HG03520 (cell line): ENCODE data around the gene ACOT7.

Experiments
- ATAC-seq: cut with Tn5 transposase; IDR thresholded peaks from one replicate; pipeline ENCODE4 v1.9.1; 2021; ENCODE audit warnings: mild to moderate bottlenecking, moderate library complexity; ENCODE audit not compliant: unreplicated experiment

Gene ACOT7

DNA sequence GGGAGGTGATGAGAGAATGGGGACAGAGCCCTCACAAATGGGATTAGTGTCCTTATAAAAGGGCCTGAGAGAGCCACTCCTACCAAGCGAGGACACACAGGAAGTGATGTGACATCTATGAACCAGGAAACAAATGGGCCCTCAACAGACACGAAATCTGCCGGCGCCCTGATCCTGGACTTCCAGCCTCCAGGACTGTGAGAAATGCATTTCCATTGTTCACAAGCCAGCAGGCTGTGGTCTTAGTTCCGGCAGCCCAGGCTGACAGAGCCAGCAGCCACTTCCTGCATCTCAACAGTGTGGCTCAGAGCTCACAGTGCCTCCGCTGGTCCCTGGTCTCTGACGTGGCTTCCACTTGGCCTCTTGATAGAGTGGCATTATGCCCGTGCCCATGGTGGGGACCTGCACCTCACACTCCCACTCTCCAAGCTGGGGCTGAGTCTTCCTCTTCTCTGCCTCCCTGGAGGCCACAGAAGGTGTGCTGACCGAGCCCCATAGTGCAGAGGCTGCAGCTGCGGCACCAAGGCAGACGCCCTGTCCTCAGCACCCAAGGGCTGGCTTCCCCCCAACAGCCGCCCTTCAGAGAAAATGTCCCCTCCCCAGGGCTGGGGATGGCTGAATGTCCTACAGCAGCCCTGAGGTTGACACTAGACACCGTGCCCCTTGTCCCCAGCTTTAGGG lies 44.9 kb downstream of the ACOT7 start:
- ATAC-seq, result no peak

DNA sequence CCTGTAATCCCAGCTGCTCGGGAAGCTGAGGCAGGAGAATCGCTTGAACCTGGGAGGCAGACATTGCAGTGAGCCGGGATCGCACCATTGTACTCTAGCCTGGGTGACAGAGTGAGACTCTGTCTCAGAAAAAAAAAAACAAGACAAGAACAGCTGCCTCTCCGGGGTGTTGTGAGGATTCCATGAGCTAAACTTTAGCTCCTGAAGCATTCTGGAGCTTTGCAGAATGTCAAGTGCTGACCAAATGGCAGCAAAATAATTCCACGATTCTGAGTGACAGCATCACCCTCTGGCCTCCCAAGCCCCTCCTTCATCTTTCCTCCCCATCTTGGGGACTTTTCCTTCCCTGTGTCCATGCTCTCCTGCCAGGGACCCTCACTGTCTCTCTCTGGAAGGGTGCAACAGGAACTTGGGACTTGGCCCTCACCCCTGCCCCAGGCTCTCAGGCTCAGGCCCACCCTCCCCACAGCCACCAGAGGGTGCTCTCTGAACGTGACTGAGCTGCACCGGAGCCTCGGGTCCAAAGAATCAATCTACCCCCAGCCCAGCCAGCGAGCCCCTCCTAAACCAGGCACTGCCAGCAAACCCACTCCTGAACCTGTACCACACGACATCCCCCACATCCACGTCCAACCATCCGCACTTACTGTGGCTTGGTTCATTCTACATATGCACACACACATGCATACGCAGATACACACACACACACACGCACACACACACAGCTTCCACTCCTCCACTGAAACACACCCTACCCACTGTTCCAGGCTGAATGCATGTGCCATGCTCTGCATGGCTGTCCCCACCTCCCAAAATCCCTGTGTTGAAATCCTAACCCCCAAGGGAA lies 45.7 kb downstream of the ACOT7 start:
- no peak for ATAC-seq

DNA sequence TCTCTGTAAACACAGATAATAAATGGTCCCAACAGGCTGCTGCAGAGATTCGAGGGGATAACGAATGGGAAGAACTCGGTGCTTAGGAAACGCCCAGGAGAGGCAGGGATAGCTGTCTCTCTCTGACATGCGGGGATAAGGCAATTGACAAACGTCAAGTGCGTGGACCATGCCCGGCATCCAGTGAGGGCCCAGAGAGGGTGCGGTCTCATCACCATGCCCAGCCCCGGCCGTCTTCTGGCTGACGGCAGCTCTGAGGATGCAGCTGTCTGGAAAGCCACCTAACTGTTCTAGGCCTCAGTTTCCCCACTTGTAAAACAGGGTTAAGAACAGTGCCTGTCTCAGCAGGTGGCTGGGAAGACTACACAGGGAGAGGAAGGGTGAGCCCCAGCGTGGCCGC lies 48.1 kb downstream of the ACOT7 start:
- no peak for ATAC-seq

DNA sequence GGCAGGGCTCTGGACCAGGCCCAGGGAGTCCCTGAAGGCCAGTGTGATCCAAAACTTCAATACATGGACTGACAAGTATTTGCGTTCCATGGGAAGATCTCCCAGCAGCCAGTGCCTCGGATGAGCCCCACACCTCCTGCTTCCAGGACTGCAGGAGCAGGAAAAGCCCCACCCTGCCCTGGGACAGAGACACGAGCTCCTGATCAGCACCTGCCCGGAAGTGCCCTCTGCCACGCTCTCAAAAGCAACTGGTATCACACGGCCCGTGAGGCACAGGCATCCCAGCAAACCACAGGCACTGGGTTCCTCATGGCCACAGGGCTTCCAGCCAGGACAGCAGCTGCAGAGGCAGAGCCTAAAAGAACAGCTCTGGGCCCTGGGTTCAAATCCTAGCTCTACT lies 48.6 kb downstream of the ACOT7 start:
- no peak for ATAC-seq

DNA sequence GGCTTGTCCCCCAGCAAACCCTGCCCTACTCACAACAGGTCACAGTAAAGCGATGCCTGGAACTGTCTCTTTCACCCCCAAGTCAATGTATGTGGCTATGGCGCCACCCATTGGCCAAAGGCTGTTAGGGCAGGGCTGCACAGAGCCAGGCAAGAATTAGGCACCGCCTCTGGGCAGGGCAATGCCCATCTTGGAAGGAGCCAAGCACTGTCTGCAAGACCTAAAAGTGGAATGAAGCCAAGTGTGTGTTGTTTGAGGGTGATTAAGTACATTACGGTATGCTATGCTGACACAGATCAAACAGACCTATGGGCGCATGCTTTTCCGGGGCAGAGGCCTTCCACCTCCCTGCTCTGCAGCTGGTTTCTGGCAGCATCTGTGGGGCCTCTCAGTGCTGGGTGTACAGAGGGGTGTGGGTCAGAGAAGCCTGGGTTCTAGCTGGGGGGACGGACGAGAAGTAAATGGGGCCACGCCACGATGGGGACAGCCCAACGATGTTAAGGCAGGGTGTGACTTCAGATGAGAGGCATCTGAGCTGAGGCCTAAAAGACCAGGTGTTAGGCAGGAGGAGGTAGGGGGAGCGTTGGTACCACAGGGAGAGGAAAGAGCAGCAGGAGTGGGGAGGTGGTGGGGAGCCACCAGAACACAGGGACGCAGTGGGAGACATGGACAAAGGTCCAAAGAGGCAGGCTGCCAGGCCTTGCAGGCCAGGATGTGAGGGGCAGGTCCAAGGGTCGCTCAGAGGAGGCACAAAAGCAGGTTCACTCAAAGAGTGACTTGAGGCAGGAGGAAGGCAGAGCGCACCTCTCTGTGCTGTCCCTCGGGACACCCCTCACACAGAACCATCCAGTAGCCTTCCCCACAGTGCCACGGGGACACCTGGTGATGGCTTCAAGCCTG lies 49.8 kb downstream of the ACOT7 start:
- ATAC-seq, result no peak

DNA sequence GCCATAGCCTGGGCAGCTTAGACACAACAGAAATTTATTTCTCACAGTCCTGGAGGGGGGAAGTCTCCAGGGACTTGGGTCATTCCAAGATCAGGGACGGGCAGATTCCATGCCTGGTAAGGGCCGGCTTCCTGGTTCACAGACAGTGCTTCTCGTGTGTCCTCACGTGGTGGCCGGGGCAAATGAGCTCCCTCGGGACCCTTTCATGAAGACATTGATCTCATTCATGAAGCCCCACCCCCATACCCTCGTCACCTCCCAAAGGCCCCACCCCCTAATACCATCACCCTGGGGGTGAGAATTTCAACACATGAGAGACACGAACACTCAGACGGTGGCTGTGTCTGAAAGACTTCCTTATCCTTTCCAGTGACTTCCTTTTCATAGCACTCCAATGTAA lies 51.5 kb downstream of the ACOT7 start:
- ATAC-seq, result no peak

DNA sequence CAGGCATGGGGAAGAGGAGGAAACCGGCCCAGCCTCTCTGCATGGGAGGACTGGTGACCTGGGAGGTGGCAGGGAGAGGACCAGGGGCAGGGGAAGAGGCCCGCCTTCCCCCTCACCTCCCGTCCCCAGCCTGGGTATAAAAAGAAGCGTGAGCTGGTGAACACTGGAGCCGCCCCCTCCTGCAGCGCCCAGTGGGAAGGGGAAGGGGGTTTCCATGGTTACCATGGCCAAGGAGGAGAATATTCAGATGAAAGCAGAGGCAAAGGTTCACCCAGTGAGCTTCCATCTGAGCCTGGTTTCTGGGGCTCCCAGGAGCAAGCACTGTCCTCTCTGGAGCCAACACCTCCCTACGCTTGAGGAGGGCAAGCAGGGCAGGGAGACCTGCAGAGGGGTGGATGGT lies 54.9 kb downstream of the ACOT7 start:
- no peak for ATAC-seq

DNA sequence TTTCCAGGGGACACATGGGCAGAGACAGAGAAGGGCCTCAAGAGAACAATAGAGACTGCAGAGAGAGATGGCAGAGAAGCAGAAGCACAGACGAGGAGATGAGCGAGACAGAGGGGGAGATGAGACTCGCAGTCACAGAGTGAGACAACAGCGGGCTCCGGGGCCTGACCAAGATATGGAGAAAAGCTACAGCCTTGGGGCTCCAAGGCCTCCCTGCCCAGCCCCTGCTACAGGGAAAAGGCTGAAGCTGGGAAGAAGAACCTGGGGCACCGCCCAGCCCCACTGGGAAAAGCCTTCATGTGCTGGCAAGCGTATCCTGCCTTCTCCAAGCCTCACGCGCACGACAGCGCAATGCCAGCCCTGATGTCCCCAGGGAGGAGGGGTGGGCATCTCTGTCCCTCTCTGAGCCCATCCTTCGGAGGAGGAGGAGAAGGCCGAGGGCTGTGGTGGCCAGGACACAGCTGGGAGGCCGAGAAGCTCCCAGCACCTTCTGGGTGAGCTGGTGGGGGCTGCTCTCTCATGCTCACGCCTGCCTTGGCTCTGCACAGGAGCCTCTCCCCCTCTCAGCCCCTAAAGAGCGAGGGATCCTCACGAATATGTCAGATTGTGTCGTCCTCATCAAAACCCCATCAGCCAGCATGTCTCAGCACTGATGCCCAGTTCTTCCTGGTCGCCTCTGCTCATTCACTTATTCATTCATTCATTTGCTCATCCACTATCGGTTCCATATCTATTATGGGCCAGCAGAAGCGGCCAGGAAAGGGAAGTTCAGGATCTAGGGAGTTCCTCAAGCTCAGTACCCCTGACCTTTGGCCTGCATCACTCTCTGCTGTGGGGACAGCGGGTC lies 56.6 kb downstream of the ACOT7 start:
- no peak for ATAC-seq

DNA sequence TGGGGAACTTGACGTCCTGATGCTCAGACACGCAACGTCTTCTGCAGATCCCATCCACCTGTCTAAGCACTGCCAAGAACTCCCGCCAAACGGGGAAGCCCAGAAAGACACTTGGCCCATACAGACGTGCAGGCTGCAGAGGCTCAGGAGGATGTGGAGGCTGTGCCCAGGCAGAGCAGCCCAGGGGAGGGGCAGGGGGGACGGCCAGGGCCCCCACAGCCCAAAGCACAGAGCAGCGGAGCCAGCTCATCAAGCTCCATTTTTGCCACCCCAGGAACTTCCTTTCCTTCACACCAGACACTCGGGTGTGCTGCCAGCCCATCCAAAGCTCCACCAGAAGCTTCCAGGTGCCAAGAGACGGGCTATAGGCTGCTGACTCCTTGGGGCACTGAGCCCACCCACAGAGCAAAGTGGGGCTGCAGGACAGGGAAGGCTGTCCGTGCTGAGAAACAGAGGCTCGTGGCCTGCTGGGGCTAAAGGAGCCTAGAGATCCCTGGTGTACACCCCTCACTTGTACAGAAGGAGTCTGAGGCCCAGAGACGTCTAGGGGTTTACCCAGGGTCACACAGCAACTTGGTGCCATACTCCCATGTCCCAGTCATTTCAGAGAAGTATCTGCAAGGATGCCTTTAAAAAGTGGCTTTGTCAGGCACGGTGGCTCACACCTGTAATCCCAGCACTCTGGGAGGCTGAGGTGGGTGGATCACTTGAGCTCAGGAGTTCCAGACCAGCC lies 59.1 kb downstream of the ACOT7 start:
- ATAC-seq, result no peak

DNA sequence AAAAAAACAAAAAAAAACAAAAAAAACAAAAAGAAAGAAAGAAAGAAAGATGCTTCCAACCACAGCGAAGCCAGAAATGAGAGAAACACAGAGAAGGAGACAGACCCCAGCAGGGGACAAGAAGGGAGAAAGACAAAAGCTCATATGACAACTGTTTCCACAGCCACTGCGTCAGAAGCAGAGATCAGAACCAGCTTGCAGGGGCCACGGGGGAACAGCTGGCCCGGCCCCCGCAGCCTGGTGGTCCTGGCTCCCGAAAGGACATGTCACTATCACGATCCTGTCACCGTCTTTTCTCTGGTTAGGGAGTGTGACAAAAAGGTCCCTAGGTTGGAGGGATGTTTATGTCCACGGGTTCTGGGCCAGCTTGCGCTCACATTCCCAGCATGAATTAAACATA lies 60.7 kb downstream of the ACOT7 start:
- no peak for ATAC-seq

DNA sequence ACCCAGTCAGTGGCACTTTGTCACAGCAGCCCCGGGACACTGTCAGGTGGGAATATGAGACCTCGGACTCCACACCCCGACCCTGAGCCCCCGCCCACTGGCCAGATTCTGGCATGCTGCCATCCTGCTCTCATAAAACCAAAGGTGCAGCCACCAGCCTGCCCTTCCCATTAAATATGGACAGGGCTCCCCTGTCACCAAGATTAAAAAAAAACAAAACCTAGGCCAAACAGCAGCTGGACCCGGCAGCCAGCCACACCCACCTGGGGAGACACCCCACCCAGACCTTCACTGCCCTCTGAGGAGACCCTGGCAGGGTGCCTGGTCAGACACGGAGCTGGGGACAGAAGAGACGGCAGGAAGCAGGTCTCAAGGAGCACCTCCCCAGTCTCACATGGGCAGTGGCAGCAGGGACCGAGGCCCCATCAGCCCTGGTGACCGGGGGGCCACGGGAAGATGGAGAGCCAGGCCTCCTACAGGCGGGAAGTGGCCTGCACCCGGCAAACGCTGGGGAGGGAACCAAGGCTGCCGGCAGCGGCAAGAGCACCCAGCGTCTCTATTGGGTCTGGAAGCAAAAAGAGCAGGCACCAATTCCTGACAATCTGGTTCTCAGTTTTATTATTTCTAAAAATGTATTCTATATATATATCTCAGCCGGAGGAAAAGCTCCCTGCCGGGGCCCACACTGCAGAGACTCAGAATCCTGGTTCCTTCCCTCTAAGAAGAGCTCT lies 61.9 kb downstream of the ACOT7 start:
- ATAC-seq, result no peak

DNA sequence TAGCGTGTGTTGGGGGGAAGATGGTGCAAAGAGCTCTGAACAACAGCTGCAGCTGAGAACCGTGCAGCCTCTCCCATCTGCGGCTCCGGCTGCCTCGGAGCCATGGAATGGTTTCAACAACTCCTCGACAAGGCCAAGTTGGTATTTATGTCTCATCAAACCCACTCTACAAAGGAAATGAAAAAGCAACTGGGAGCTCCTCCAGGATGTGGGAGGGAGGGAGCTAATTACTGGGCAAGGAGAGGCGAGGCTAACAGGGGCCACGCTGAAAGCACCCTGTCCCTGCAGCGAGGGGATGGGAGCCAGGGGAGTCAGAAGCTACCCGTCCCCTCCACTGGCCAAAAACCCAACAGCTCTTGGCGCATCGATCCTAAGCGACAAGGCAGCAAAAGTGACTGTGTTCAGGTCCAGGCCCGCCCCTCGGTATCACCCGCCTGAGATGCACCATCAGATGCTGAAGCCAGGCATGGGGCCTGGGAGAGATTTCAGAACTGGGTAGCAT lies 63.1 kb downstream of the ACOT7 start:
- ATAC-seq, result no peak

DNA sequence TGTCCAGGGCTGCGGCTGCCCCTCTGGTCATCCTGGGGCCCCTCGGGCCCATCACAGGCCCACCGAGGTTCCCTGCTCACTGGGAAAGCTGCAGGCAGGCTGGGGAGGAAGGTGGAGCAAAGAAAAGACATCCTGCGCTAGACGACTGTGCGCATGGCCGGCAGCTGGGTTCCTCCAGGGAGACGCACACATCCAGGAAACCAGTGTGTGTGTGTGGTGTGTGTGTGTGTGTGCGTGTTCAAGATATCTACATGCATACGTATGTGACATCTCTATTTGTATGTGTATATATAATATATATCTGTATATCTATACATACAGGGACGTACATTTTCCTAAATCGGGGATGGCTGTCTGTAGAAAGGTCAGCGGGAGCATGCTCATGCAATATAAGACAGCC lies 63.7 kb downstream of the ACOT7 start:
- ATAC-seq, result no peak

DNA sequence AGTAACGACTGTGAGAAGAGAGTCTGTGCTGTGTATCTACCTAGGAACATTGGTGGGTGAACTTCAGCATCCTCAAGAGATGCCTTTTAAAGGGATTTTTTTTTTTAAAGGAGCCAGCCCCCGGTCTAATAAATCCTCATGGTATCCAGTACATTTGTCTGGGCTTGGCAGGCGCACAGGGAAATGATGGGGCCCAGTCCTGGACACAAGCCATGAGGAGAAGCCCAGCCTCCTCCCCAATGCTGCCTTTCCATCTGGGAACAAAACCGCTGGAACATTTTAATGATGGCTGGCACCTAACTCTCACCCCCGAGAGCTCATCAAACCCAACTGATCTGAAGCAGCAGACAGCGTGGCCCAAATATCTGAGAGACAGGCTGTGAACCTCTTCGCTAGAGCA lies 64.2 kb downstream of the ACOT7 start:
- no peak for ATAC-seq

DNA sequence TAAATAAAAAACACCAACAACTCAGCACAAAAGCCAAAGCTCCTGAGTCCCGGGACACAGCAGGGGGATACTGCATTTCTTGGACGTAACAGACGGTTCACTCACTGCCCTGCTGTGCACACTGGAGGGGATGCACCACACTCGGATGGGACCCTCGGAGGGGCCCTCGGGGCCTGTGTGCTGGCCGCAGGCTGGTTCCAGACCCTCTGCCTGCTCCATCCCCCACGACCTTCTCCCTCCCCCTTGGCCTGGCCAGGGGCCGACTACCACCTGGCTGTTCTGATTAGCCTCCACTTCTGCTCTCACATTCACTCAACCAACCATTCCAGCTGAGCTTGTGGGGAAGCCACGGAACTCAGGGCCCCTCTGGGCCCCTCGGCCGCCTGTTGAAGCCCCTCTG lies 64.9 kb downstream of the ACOT7 start:
- no peak for ATAC-seq

DNA sequence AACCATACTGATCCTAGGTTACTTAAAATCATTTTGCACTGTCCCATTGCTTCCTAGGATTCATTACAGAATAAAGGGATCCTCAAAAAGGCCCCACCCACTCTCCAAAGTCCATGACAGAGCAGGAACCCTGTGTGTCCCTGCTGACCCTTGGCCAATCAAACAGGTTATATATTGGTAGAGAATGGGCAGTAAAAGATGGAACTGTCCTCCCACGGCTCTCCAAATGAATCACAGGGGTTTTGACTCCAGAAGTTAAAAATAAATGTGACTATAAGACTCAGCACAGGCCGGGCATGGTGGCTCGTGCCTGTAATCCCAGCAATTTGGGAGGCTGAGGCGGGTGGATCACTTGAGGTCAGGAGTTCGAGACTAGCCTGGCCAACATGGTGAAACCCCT lies 65.5 kb downstream of the ACOT7 start:
- ATAC-seq, result no peak

DNA sequence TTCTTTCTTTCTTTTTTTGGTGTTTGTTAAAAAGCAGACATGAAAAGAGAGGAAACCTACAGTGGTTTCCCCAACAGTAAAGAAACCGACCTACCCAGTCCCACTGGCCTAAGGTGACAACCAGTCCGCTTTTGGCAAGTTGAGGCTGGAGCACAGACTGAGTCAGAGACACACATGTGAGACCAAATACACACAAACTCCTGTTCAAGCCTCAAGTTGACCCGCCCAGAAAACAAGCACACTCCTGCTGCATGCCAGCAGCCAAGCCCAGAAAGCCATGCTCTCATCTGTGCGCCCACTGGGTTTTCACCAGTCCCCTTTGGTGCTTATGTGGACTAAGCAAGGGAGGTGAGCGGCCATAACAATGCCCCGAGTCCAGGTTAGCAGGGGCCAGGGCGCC lies 68.1 kb downstream of the ACOT7 start:
- ATAC-seq, result no peak

DNA sequence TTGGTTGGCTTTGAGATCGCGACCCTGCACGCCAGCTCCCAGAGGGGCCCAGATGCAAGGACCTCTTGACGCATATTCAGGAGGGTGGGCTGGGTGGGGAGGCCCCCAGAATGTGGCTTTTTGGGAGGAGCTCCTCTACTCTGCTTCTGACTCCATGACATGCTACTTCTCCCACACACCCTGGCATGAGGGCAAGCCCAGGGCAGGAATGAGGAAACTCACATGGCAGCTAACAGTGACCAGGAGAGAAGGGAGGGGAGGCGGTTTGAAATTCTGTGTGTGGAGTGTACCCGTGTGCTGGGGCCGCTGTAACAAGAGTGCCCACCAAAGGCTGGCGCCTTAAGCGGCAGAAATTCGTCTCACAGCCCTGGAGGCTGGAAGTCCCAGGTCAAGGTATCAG lies 71.4 kb downstream of the ACOT7 start:
- no peak for ATAC-seq

DNA sequence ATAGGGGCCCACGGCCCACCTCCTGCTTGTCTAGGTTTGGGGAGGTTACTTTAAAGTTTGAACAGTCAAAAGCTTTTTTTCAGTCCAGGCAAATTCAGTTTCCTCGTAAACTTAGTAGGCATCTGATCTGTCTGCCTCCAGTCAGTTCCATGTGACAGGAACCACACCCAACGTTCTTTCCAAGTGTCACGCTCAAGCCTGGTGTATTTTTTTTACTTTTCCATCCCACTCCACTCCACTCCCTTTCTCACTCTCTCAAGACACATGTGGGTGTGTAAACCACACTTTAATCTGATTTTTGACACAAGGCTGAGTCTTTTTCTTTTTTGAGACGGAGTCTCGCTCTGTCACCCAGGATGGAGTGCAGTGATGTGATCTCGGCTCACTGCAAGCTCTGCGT lies 72.4 kb downstream of the ACOT7 start:
- ATAC-seq, result no peak
